Measurements from ENCODE around the gene SYNPO2.

DNA sequence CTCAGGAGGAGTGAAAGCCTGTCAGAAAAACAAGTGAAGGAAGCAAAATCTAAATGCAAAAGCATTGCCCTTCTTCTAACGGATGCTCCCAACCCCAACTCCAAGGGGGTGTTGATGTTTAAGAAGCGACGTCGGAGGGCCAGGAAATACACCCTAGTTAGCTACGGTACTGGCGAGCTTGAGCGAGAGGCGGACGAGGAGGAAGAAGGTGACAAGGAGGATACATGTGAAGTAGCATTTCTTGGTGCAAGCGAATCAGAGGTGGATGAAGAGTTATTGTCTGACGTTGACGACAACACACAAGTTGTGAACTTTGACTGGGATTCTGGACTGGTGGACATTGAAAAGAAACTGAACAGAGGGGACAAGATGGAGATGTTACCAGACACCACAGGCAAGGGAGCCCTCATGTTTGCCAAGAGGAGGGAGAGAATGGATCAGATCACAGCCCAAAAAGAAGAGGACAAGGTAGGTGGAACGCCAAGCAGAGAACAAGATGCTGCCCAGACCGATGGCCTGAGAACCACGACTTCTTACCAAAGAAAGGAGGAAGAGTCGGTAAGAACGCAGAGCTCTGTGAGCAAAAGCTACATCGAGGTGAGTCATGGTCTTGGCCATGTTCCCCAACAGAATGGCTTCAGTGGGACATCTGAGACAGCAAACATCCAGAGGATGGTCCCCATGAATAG, 141.3 kb downstream of the SYNPO2 start:
- TF ChIP-seq, protein P1, sequence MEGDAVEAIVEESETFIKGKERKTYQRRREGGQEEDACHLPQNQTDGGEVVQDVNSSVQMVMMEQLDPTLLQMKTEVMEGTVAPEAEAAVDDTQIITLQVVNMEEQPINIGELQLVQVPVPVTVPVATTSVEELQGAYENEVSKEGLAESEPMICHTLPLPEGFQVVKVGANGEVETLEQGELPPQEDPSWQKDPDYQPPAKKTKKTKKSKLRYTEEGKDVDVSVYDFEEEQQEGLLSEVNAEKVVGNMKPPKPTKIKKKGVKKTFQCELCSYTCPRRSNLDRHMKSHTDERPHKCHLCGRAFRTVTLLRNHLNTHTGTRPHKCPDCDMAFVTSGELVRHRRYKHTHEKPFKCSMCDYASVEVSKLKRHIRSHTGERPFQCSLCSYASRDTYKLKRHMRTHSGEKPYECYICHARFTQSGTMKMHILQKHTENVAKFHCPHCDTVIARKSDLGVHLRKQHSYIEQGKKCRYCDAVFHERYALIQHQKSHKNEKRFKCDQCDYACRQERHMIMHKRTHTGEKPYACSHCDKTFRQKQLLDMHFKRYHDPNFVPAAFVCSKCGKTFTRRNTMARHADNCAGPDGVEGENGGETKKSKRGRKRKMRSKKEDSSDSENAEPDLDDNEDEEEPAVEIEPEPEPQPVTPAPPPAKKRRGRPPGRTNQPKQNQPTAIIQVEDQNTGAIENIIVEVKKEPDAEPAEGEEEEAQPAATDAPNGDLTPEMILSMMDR (IDR thresholded peaks at IDR 0.05): no peak
- peak; percentile 71 for TF ChIP-seq POLR2AphosphoS5 (IDR thresholded peaks at IDR 0.05)
- peak; percentile 17 to 23 for TF ChIP-seq POLR2A (IDR thresholded peaks at IDR 0.05)
